ENCODE data around the gene OPCML.

The OPCML gene

DNA sequence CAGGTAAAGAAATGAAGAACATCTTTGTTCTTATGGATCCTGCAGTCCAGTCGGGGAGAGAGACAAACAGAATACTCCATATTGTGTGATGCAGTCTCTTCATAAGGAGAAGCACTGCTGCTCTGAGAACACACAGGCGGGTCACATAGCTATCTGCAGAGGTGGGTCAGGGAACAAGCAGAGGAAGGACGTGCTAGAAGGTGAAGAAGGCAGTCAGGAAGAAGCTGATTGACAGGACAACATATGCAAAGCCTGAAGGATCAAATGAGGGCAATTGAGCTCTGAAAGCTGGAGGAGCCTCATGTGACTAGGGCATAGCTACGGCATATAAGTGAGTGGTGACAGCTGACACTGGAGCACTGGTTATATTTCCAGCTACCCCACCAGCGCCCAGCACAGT is 122.5 kb downstream of the OPCML start:
- DNase-seq (ENCODE audit: low spot score), result no peak

DNA sequence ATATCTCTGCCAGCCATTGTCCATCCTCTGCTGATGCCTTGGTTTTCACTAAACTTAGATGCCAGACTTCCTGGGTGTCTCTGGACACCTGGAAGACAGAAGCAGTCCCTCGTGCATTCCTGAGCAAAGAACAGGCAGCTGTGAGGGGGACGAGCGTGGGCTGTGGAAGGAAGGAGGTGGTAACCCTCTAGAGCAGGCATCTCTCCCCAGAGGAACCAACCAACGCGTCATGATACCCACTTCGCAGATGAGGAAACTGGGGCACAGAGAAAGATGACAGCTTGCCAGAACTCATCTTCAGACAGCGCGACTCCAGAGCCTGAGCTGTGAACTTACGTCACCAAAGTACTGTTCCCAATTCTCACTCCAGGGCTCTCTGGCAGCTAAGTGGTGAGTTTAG is 123.4 kb downstream of the OPCML start:
- DNase-seq (ENCODE audit: low spot score), result no peak

- no peak for DNase-seq (ENCODE audit: low spot score)
Measured at GRCh38 chr11:133408402-133408801, 123.9 kb downstream of the OPCML start.

- DNase-seq (ENCODE audit: low spot score), result no peak
Measured at GRCh38 chr11:133406489-133406888, 125.8 kb downstream of the OPCML start.

- DNase-seq (ENCODE audit: low spot score), result no peak
Measured at GRCh38 chr11:133403900-133404299, 128.4 kb downstream of the OPCML start.

GRCh38 chr11:133402551-133402950 is 129.8 kb downstream of the OPCML start:
- DNase-seq (ENCODE audit: low spot score), result no peak

DNA sequence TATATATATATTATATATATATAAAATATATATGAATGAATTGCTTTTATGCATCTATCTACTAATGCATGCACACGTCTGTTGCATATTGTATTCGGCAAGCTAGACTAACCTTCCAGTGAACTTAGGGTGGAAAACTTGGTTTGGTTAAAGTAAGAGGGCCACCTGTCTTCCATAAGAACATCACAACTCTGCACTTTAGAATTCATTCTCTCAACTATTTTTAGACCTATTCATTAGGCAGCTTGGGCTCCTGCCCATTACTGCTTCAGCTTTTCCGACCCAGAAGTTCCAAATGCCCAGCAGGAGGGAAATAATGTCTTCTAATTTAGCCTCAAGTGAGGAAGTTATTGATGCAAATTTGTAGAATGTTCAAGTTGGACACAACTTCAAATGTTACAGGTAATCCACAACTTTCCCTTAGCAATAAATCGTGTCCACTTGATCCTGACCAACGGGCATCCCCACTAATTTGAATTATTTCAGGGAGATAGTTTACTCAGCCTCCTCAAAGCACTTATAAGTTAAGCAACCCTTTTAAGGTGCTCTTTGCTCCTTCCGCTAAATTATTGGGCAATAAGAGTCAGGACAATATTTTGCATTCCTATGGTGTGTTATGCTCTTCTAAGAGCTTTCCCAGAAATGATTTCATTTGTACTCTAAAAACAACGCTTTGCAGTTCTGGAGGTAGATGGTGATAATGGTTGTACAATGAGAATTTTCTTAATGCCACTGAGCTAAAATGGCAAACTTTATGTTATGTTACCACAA is 132.3 kb downstream of the OPCML start:
- DNase-seq (ENCODE audit: low spot score), result no peak

- DNase-seq (ENCODE audit: low spot score), result no peak
Measured at GRCh38 chr11:133399294-133399693, 133.0 kb downstream of the OPCML start.

- DNase-seq (ENCODE audit: low spot score), result no peak
Measured at GRCh38 chr11:133390803-133391202, 141.5 kb downstream of the OPCML start.

DNA sequence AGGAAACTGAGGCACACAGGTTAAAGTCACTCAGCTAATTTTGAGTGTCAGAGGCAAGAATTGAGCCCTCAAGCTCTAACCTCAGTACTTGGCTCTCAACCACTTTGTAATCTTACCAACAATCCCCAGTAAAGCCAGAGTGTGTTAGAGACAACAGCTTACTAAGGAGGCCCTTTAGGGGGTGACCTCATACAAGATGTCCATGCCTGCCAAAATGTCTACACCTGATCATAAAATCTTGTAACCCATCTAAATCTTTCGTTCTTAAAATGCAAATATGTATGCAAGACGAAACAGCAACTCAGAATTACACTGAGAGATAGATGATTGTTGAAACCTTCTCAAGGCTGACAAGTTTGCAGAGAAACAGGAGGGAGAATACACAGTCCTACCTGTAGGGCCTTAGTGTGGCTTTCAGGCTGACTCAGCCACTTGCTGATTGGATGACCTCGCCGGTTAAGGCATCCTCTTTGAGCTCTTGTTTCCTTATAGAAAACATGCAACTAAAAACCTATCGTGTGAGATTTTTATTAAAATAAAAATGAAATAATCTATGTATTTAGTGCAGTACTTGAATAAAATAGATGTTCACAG is 143.2 kb downstream of the OPCML start:
- DNase-seq (ENCODE audit: low spot score), result no peak

GRCh38 chr11:133388260-133388659 is 144.0 kb downstream of the OPCML start:
- no peak for DNase-seq (ENCODE audit: low spot score)

DNA sequence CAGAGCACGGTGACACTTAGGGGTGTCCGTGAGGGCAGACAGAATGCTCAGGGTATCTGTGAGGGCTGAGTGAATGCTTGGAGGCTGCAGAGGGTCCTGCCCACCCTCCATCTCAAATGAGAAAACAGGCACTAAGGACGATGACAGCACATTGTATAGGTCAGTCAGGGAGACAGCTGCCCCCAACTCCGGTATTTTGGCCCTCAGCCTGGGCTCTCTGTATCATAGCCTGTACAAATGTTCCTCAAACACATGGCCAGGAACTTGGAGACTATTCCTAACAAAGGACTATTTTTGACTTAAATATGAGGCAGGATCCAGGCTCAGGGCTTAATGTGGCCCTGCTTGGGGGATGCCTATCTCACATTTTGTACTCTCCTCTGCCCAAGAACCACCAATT is 145.4 kb downstream of the OPCML start:
- DNase-seq (ENCODE audit: low spot score), result no peak

- no peak for DNase-seq (ENCODE audit: low spot score)
Measured at GRCh38 chr11:133386262-133386661, 146.0 kb downstream of the OPCML start.

DNA sequence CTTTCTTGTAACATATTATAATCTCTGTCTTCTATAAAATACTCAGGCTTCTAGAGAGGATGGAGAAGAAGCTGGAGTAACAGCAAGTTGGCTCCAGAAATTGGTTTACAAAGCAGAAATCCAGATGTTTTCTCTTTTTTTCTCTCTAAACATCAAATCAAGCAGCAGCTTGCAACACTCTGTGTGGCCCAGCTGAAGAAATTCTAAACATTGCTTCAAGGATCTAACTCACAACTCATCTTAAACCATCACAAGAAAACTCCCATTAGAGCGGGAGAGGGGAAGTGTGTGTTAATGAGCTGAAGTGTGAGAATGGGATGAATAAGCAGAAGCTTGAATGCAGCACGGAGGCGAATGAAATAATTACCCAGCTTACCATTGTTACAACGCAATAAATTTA is 146.5 kb downstream of the OPCML start:
- DNase-seq (ENCODE audit: low spot score), result no peak

GRCh38 chr11:133384731-133385130 is 147.6 kb downstream of the OPCML start:
- DNase-seq (ENCODE audit: low spot score), result no peak

- DNase-seq (ENCODE audit: low spot score), result no peak
Measured at GRCh38 chr11:133383689-133384088, 148.6 kb downstream of the OPCML start.

- DNase-seq (ENCODE audit: low spot score), result no peak
Measured at GRCh38 chr11:133383201-133383600, 149.1 kb downstream of the OPCML start.

GRCh38 chr11:133382131-133382812 is 150.0 kb downstream of the OPCML start:
- DNase-seq (ENCODE audit: low spot score), result no peak

- DNase-seq (ENCODE audit: low spot score), result no peak
Measured at GRCh38 chr11:133381761-133382130, 150.6 kb downstream of the OPCML start.

DNA sequence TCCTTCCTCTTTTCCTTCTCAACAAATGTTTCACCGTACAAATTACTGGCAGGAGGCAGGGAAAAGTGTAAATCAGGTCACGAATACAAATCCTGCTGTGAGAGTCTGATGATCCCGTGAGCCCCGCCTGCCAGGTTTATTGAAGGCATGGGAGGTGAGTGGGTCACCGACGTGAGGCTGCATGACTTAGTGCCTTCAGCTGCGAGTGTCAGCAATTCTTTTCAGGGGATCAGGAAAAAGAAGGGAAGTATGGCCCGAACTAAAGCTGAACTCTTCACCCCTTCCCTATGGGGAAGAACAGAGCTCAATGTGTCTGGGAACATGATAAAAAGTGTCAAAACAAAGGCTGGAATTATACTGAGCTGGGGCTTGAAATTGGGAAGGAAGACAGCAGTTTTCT is 166.2 kb downstream of the OPCML start:
- no peak for DNase-seq (ENCODE audit: low spot score)

- no peak for DNase-seq (ENCODE audit: low spot score)
Measured at GRCh38 chr11:133362916-133363315, 169.4 kb downstream of the OPCML start.

DNA sequence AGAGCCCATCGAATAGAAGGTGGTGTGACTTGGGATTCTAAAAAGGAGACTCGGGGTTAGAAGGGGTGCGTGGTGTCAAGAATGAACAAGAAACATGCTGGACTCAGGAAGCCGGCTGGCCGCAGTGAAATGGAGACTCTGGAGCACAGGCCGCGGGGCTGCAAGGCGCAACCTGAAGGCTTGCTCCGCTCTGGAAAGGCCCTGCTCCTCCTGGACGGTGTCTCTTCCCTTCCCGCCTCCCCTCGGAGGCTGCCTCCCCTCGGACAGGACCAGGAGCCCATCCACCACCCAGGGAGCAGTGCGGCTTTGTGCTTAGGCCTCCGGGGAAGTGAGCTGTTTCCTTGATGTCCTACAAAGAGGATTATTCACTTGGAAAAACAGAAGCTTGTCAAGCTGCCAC is 170.1 kb downstream of the OPCML start:
- DNase-seq (ENCODE audit: low spot score), result no peak

GRCh38 chr11:133361689-133361994 is 170.7 kb downstream of the OPCML start:
- DNase-seq (ENCODE audit: low spot score), result no peak
